ENCODE results near the gene DOK4. TPM values are rescaled to one million over a fixed set of nuclear protein-coding genes. Genes with fewer than 3 reads are reported as not detected.

Gene DOK4
- total RNA-seq, 3 donors from 2014 or later (not counting 1 experiment from before 2014, with no cell fraction given) = 0.75 to 2.5 (median 1.5) TPM

- peaks cover 19 to 35% of the 10 kb centered on the region in 2 donors for H3K4me1 Mint-ChIP-seq
- peak; percentile 71 to 84 for DNase-seq
- Histone ChIP-seq H3K27me3 (ENCODE audit: control insufficient read depth, insufficient read depth, low read length) (no peaks in the 10 kb centered on the region), H3K27ac (ENCODE audit: low read length) (no peak overlapping the region), H3K9me3 (ENCODE audit: control insufficient read depth, insufficient read depth, low read length) (no peaks in the 10 kb centered on the region), H3K4me1 (ENCODE audit: control insufficient read depth, insufficient read depth, low read length) (peaks cover 34% of the 10 kb centered on the region), H3K4me3 (ENCODE audit: low read length) (no peak overlapping the region), H3K36me3 (ENCODE audit: control insufficient read depth, insufficient read depth, low read length) (peaks cover 10% of the 10 kb centered on the region)
- 3% methylated on average over 12 of the region's 12 CpGs for WGBS (ENCODE audit: insufficient coverage)
- intact Hi-C loops (cut with micrococcal nuclease) = loop anchor here (2.0 to 5.0 kb wide), 2 partner anchors 41 to 51 kb away; no protein-coding TSS in a partner anchor
- H3K27ac Mint-ChIP-seq = peak overlapping the region in 1 of 2 donors; percentile 14
- TF ChIP-seq, protein P1, sequence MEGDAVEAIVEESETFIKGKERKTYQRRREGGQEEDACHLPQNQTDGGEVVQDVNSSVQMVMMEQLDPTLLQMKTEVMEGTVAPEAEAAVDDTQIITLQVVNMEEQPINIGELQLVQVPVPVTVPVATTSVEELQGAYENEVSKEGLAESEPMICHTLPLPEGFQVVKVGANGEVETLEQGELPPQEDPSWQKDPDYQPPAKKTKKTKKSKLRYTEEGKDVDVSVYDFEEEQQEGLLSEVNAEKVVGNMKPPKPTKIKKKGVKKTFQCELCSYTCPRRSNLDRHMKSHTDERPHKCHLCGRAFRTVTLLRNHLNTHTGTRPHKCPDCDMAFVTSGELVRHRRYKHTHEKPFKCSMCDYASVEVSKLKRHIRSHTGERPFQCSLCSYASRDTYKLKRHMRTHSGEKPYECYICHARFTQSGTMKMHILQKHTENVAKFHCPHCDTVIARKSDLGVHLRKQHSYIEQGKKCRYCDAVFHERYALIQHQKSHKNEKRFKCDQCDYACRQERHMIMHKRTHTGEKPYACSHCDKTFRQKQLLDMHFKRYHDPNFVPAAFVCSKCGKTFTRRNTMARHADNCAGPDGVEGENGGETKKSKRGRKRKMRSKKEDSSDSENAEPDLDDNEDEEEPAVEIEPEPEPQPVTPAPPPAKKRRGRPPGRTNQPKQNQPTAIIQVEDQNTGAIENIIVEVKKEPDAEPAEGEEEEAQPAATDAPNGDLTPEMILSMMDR (IDR thresholded peaks at IDR 0.05) = peak; percentile 75
- H3K4me3 Mint-ChIP-seq = no peak overlapping the region
- no peaks in the 10 kb centered on the region for H3K36me3 Mint-ChIP-seq
- ATAC-seq = peak; percentile 92 to 98 (median 93)
- no peaks in the 10 kb centered on the region for H3K27me3 Mint-ChIP-seq (ENCODE audit: low read depth in 2 of 2)
- no peaks in the 10 kb centered on the region for H3K9me3 Mint-ChIP-seq
Observed at GRCh38 chr16:57475711-57476339, 10.5 kb downstream of the DOK4 start.

DNA sequence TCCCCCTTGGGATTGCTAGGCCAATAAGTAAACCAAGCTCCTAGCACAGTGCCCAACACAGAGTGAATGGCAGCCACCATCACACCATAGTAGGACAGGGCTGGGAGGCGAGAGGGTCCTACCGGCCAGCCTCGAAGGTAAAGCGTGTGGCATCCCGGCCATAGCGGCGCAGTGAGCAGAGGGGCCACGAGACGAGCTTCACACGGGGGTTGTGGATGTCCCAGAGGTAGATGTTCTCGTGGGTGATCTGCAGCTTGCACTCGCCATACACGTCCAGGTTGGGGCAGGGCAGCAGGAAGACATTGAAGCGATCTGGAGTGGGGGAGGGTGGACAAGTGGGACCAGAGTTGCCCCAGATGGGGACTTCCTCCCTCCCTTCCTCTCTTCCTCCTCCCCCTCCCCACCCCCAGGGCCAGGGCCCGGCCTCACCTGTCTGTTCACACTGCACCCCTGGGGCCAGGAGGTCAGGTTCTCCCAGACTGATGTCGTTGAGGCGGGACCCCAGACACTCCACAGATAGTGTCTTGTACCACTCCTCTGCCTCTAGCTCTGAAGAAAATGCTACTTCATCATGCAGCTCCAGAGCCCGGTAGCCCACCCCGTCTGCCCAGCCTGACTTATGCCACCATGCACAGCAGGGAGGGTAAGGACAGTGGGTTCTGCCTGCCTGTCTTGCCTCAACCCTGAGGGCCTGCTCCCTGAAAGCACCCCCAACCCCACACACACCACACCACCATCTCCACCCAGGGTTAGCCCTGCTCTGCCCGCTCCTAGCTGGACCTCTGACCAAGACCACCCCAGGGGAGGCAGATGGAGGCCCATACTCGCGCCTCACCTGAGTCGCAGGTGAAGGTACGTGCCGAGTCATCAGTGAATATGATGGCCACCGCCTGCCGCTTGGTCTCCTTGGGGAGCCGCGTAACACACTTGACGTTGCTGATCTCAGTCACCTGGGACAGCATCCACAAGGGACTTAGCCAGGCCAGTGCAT is 11.3 kb downstream of the DOK4 start:
- H3K27me3 ChIP-seq (ENCODE audit: control insufficient read depth, insufficient read depth, low read length) = no peaks in the 10 kb centered on the region
- Mint-ChIP-seq H3K27ac (no peak overlapping the region), H3K36me3 (no peaks in the 10 kb centered on the region), H3K4me1 (peaks cover 19 to 29% of the 10 kb centered on the region in 2 donors), H3K4me3 (no peak overlapping the region), H3K27me3 (ENCODE audit: low read depth in 2 of 2) (no peaks in the 10 kb centered on the region), H3K9me3 (no peaks in the 10 kb centered on the region)
- intact Hi-C loops (cut with micrococcal nuclease) = loop anchor here (2.0 to 5.0 kb wide), 2 partner anchors 42 to 50 kb away; no protein-coding TSS in a partner anchor
- DNase-seq = no peak
- peaks cover 19% of the 10 kb centered on the region for H3K36me3 ChIP-seq (ENCODE audit: control insufficient read depth, insufficient read depth, low read length)
- no peaks in the 10 kb centered on the region for H3K9me3 ChIP-seq (ENCODE audit: control insufficient read depth, insufficient read depth, low read length)
- WGBS (ENCODE audit: insufficient coverage) = 79% methylated on average over 28 of the region's 30 CpGs
- H3K4me3 ChIP-seq (ENCODE audit: low read length) = no peak overlapping the region
- no peak for ATAC-seq
- no peak overlapping the region for H3K27ac ChIP-seq (ENCODE audit: low read length)
- peaks cover 34% of the 10 kb centered on the region for H3K4me1 ChIP-seq (ENCODE audit: control insufficient read depth, insufficient read depth, low read length)
- TF ChIP-seq, protein P1 (IDR thresholded peaks at IDR 0.05) = no peak

GRCh38 chr16:57473906-57474305 is 12.4 kb downstream of the DOK4 start:
- H3K4me3 Mint-ChIP-seq = no peak overlapping the region
- TF ChIP-seq, protein P1 (IDR thresholded peaks at IDR 0.05) = no peak
- ATAC-seq (no peak), DNase-seq (no peak)
- peaks cover 12 to 21% of the 10 kb centered on the region in 2 donors for H3K4me1 Mint-ChIP-seq
- intact Hi-C loops (cut with micrococcal nuclease) = loop anchor here (2.0 kb wide), 1 partner anchor 49 kb away; no protein-coding TSS in a partner anchor
- H3K36me3 Mint-ChIP-seq = no peaks in the 10 kb centered on the region
- no peak overlapping the region for H3K27ac Mint-ChIP-seq
- H3K4me1 ChIP-seq (ENCODE audit: control insufficient read depth, insufficient read depth, low read length) = peaks cover 23% of the 10 kb centered on the region
- no peaks in the 10 kb centered on the region for H3K27me3 Mint-ChIP-seq (ENCODE audit: low read depth in 2 of 2)
- H3K4me3 ChIP-seq (ENCODE audit: low read length) = no peak overlapping the region
- H3K36me3 ChIP-seq (ENCODE audit: control insufficient read depth, insufficient read depth, low read length) = peaks cover 30% of the 10 kb centered on the region
- no peak overlapping the region for H3K27ac ChIP-seq (ENCODE audit: low read length)
- no peaks in the 10 kb centered on the region for H3K9me3 ChIP-seq (ENCODE audit: control insufficient read depth, insufficient read depth, low read length)
- 84% methylated on average over 8 of the region's 8 CpGs for WGBS (ENCODE audit: insufficient coverage)
- H3K27me3 ChIP-seq (ENCODE audit: control insufficient read depth, insufficient read depth, low read length) = no peaks in the 10 kb centered on the region
- H3K9me3 Mint-ChIP-seq = no peaks in the 10 kb centered on the region

All from natural killer cell (primary cell).